Right lobe of liver (tissue), 4 donors: ENCODE data around the gene PGM1.

Experiments
- CTCF ChIP-seq, 4 donors: fragments of 200-600 bp in 3 of 4; fragments of 450-650 bp in 1 of 4; IDR thresholded peaks; one replicate each; pipeline versions ENCODE4 v1.5.1 to v1.8.0; 2016 to 2022; ENCODE audit warnings: antibody characterized with exemption in 4 of 4, mild to moderate bottlenecking in 2 of 4
- POLR2A ChIP-seq: fragments of 450-650 bp; IDR thresholded peaks from one replicate; pipeline ENCODE4 v1.6.1; 2017; ENCODE audit warnings: antibody characterized with exemption, mild to moderate bottlenecking
- donor health status: DM: no; HTN: no; CAD: no.
- donor health status: DM: no; HTN: no; CAD: no.
- donor health status: DM: no; HTN: yes; CAD: no.

GRCh38 chr1:63679589-63679988, 86.4 kb downstream of the PGM1 start:
- TF ChIP-seq CTCF (IDR thresholded peaks at IDR 0.05) (no peak), POLR2A (no peak)
